Astrocyte (in vitro differentiated cells and primary cell): ENCODE data around the gene OR8K3. TPM values are rescaled to one million over a fixed set of nuclear protein-coding genes. Genes with fewer than 3 reads are reported as not detected.

Experiments used
- DNase-seq: peaks from one replicate; pipeline ENCODE4 v3.0.0-alpha.2; 2010; ENCODE audit warnings: low read depth
- FAIRE-seq: peaks from 2 replicates; lab custom pipeline; 2011; peaks lifted over from hg19 to GRCh38; lab: Jason Lieb, UNC
- H2AFZ ChIP-seq: 2 replicates; pipeline ENCODE4 v1.6.0; 2012; ENCODE audit warnings: low read depth, low read length, inconsistent platforms
- H3K27ac ChIP-seq: 2 replicates; pipeline ENCODE4 v1.5.1; 2011; ENCODE audit warnings: low read depth, low read length, inconsistent platforms
- H3K27me3 ChIP-seq: 2 replicates; pipeline ENCODE4 v1.6.0; 2011; ENCODE audit warnings: low read length, inconsistent platforms; ENCODE audit not compliant: insufficient read depth
- H3K36me3 ChIP-seq: 2 replicates; pipeline ENCODE4 v1.5.1; 2011; ENCODE audit warnings: low read length, inconsistent platforms; ENCODE audit not compliant: insufficient read depth
- H3K4me1 ChIP-seq: 2 replicates; pipeline ENCODE4 v1.5.1; 2011; ENCODE audit warnings: low read length, inconsistent platforms; ENCODE audit not compliant: insufficient read depth
- H3K4me2 ChIP-seq: 2 replicates; pipeline ENCODE4 v1.6.0; 2012; ENCODE audit warnings: low read length, inconsistent platforms
- H3K4me3 ChIP-seq: 2 replicates; pipeline ENCODE4 v1.5.1; 2011; ENCODE audit warnings: low read depth, mild to moderate bottlenecking, low read length, inconsistent platforms; ENCODE audit not compliant: insufficient read depth
- H3K79me2 ChIP-seq: 2 replicates; pipeline ENCODE4 v1.6.0; 2012; ENCODE audit warnings: mild to moderate bottlenecking, low read length, inconsistent platforms; ENCODE audit not compliant: insufficient read depth
- H3K9ac ChIP-seq: 2 replicates; pipeline ENCODE4 v1.6.0; 2012; ENCODE audit warnings: mild to moderate bottlenecking, low read length, inconsistent platforms
- H3K9me3 ChIP-seq: 2 replicates; pipeline ENCODE4 v1.5.1; 2012; ENCODE audit warnings: low read depth, mild to moderate bottlenecking, low read length, inconsistent platforms; ENCODE audit not compliant: insufficient read depth
- H4K20me1 ChIP-seq: 2 replicates; pipeline ENCODE4 v1.6.0; 2012; ENCODE audit warnings: low read length, inconsistent platforms; ENCODE audit not compliant: insufficient read depth
- H3K27ac Mint-ChIP-seq: one replicate; pipeline ENCODE4 v1.8.0; 2021; ENCODE audit warnings: mild to moderate bottlenecking, mixed read lengths; ENCODE audit not compliant: unreplicated experiment
- H3K27me3 Mint-ChIP-seq: one replicate; pipeline ENCODE4 v1.8.0; 2021; ENCODE audit warnings: low read depth, mixed read lengths; ENCODE audit not compliant: unreplicated experiment
- H3K36me3 Mint-ChIP-seq: one replicate; pipeline ENCODE4 v1.8.0; 2021; ENCODE audit warnings: low read depth, mixed read lengths; ENCODE audit not compliant: unreplicated experiment
- H3K4me1 Mint-ChIP-seq: one replicate; pipeline ENCODE4 v1.8.0; 2021; ENCODE audit warnings: low read depth, mixed read lengths; ENCODE audit not compliant: unreplicated experiment
- H3K4me3 Mint-ChIP-seq: one replicate; pipeline ENCODE4 v1.8.0; 2021; ENCODE audit warnings: mild to moderate bottlenecking, moderate library complexity, mixed read lengths; ENCODE audit not compliant: unreplicated experiment
- H3K9me3 Mint-ChIP-seq: one replicate; pipeline ENCODE4 v1.8.0; 2021; ENCODE audit warnings: mild to moderate bottlenecking, mixed read lengths; ENCODE audit not compliant: unreplicated experiment
- EZH2 ChIP-seq: IDR thresholded peaks from 2 replicates; pipeline ENCODE4 v1.6.1; 2012; ENCODE audit warnings: mild to moderate bottlenecking, low read length, inconsistent platforms; ENCODE audit not compliant: insufficient read depth
- total RNA-seq: library from RNA; stranded (reverse); gene quantifications from 2 replicates; pipeline ENCODE4 v1.2.1, GENCODE V29; 2021
- TF ChIP-seq, protein P1 (sequence below): IDR thresholded peaks from 2 replicates; pipeline ENCODE4 v1.5.1; 2011; ENCODE audit warnings: low read depth, mild to moderate bottlenecking, inconsistent platforms, low read length, moderate library complexity; ENCODE audit not compliant: insufficient read depth

OR8K3 gene
- total RNA-seq, 1 donor from 2014 or later = not detected

DNA sequence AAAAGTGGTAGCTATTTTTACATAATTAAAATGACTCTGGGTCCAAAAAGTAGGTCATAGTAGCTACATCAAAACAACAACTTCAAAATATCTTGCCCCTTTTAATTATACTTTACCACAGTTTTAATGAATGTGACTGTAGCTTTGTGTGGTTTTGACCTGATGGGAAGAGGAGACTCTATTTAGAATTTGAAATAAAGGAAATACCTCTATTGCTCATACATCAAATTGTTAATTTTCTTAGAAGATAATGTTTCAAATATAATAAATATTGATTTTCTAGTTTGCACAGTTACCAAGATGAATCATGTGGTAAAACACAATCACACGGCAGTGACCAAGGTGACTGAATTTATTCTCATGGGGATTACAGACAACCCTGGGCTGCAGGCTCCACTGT is 30.8 kb downstream of the OR8K3 start, which contains the start of gene OR8K1:
Gene OR8K1 (plus strand): TSS at position 301 of the 400 bp plus-strand sequence. CDS start 0 bp downstream, at position 301.
- H3K27me3 Mint-ChIP-seq = no peaks in the 10 kb centered on the region
- FAIRE-seq = no peak

DNA sequence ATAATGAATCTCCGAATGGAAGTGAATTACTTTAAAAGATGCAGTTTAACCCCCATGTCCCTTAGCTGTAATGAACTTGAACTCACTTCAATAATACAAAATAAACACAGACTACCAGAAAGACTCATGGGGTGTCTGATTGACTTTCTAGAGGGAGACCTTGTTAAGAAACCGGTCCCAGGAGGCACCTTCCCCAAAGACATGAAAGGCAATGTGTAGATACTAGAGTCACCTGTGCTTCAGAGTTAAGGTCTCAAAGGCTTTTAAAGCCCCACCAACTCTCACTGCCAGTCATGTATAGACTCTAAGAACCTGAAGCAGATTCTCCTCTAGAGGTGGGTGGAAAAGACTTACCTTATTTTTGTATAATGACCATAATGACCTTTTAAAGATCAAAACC is 39.0 kb downstream of the OR8K3 start, which contains the start of gene OR8J1:
Gene OR8J1 (plus strand): TSS at position 301 of the 400 bp plus-strand sequence. CDS start 5,956 bp downstream, outside the sequence.
- no peak within 1 kb of the TSS for H3K27ac ChIP-seq
- peaks cover 2% of the 10 kb centered on the region for H3K4me1 Mint-ChIP-seq
- no peak within 1 kb of the TSS for H2AFZ ChIP-seq
- no peak within 1 kb of the TSS for H3K4me3 Mint-ChIP-seq
- no peaks in the 10 kb centered on the region for H3K27me3 Mint-ChIP-seq
- no peaks in the 10 kb centered on the region for H4K20me1 ChIP-seq
- peaks cover 3% of the 10 kb centered on the region for H3K9me3 ChIP-seq
- H3K4me3 ChIP-seq = no peak within 1 kb of the TSS
- no peaks in the 10 kb centered on the region for H3K27me3 ChIP-seq
- H3K9ac ChIP-seq = no peak within 1 kb of the TSS
- H3K4me1 ChIP-seq = no peaks in the 10 kb centered on the region
- no peaks in the 10 kb centered on the region for H3K36me3 ChIP-seq
- H3K4me2 ChIP-seq = no peak within 1 kb of the TSS
- FAIRE-seq (no peak), DNase-seq (no peak)
- TF ChIP-seq EZH2 = no peak
- TF ChIP-seq, protein P1, sequence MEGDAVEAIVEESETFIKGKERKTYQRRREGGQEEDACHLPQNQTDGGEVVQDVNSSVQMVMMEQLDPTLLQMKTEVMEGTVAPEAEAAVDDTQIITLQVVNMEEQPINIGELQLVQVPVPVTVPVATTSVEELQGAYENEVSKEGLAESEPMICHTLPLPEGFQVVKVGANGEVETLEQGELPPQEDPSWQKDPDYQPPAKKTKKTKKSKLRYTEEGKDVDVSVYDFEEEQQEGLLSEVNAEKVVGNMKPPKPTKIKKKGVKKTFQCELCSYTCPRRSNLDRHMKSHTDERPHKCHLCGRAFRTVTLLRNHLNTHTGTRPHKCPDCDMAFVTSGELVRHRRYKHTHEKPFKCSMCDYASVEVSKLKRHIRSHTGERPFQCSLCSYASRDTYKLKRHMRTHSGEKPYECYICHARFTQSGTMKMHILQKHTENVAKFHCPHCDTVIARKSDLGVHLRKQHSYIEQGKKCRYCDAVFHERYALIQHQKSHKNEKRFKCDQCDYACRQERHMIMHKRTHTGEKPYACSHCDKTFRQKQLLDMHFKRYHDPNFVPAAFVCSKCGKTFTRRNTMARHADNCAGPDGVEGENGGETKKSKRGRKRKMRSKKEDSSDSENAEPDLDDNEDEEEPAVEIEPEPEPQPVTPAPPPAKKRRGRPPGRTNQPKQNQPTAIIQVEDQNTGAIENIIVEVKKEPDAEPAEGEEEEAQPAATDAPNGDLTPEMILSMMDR = no peak
- no peaks in the 10 kb centered on the region for H3K79me2 ChIP-seq
- H3K27ac Mint-ChIP-seq = no peak within 1 kb of the TSS
- no peaks in the 10 kb centered on the region for H3K9me3 Mint-ChIP-seq
- no peaks in the 10 kb centered on the region for H3K36me3 Mint-ChIP-seq

More for the DNA sequence above, 30.8 kb downstream of the OR8K3 start, which contains the start of gene OR8K1:
- H2AFZ ChIP-seq = no peak within 1 kb of the TSS
- no peaks in the 10 kb centered on the region for H3K36me3 ChIP-seq
- H3K79me2 ChIP-seq = no peaks in the 10 kb centered on the region
- no peaks in the 10 kb centered on the region for H3K9me3 ChIP-seq
- Mint-ChIP-seq H3K9me3 (no peaks in the 10 kb centered on the region), H3K36me3 (no peaks in the 10 kb centered on the region), H3K4me3 (no peak within 1 kb of the TSS), H3K4me1 (no peaks in the 10 kb centered on the region), H3K27ac (no peak within 1 kb of the TSS)
- H4K20me1 ChIP-seq = no peaks in the 10 kb centered on the region
- TF ChIP-seq EZH2 = no peak
- TF ChIP-seq, protein P1 = no peak
- DNase-seq = no peak
- H3K27me3 ChIP-seq = no peaks in the 10 kb centered on the region
- no peak within 1 kb of the TSS for H3K9ac ChIP-seq
- H3K27ac ChIP-seq = no peak within 1 kb of the TSS
- no peaks in the 10 kb centered on the region for H3K4me1 ChIP-seq
- no peak within 1 kb of the TSS for H3K4me2 ChIP-seq
- H3K4me3 ChIP-seq = no peak within 1 kb of the TSS

Other genes starting within 250 kb of the OR8K3 start
- not detected in 2 replicates for gene OR8I2, start 221.8 kb upstream of the OR8K3 start, total RNA-seq
- not detected in 2 replicates for gene OR8H2, start 211.5 kb upstream of the OR8K3 start, total RNA-seq
- not detected in 2 replicates for gene OR8H3, start 192.8 kb upstream of the OR8K3 start, total RNA-seq
- not detected in 2 replicates for gene OR8J3, start 174.9 kb upstream of the OR8K3 start, total RNA-seq
- not detected in 2 replicates for gene OR8K5, start 154.8 kb upstream of the OR8K3 start, total RNA-seq
- not detected in 2 replicates for gene OR5J2, start 138.5 kb upstream of the OR8K3 start, total RNA-seq
- not detected in 2 replicates for gene OR5T2, start 80.9 kb upstream of the OR8K3 start, total RNA-seq
- gene OR5T3, start 62.9 kb upstream of the OR8K3 start, total RNA-seq = not detected in 2 replicates
- gene OR5T1, start 41.0 kb upstream of the OR8K3 start, total RNA-seq = not detected in 2 replicates
- gene OR8H1, start 22.9 kb upstream of the OR8K3 start, total RNA-seq = not detected in 2 replicates
- gene OR8K1, start 30.9 kb downstream of the OR8K3 start, total RNA-seq = not detected in 2 replicates
- gene OR8J1, start 39.1 kb downstream of the OR8K3 start, total RNA-seq = not detected in 2 replicates
- not detected in 2 replicates for gene OR8U1, start 60.5 kb downstream of the OR8K3 start, total RNA-seq
- gene OR5AL1, start 97.6 kb downstream of the OR8K3 start, total RNA-seq = not detected in 2 replicates
- gene OR5M3, start 158.2 kb downstream of the OR8K3 start, total RNA-seq = not detected in 2 replicates
- gene OR5M8, start 176.2 kb downstream of the OR8K3 start, total RNA-seq = not detected in 2 replicates
- not detected in 2 replicates for gene OR5M11, start 228.1 kb downstream of the OR8K3 start, total RNA-seq